Right forelimb (tissue), 1 donor: ENCODE data around the gene RUNX3.
"Not testable (repeated sequence)": the region's sequence is repeated elsewhere in the genome, so short reads cannot be mapped to it uniquely, and the experiment has no call there.

Source experiments
- DNase-seq: peaks from one replicate; pipeline ENCODE4 v3.0.0-alpha.2; 2018

Gene RUNX3

GRCh38 chr1:24900486-24900849 lies 29.6 kb downstream of the RUNX3 start:
- DNase-seq: no peak

DNA sequence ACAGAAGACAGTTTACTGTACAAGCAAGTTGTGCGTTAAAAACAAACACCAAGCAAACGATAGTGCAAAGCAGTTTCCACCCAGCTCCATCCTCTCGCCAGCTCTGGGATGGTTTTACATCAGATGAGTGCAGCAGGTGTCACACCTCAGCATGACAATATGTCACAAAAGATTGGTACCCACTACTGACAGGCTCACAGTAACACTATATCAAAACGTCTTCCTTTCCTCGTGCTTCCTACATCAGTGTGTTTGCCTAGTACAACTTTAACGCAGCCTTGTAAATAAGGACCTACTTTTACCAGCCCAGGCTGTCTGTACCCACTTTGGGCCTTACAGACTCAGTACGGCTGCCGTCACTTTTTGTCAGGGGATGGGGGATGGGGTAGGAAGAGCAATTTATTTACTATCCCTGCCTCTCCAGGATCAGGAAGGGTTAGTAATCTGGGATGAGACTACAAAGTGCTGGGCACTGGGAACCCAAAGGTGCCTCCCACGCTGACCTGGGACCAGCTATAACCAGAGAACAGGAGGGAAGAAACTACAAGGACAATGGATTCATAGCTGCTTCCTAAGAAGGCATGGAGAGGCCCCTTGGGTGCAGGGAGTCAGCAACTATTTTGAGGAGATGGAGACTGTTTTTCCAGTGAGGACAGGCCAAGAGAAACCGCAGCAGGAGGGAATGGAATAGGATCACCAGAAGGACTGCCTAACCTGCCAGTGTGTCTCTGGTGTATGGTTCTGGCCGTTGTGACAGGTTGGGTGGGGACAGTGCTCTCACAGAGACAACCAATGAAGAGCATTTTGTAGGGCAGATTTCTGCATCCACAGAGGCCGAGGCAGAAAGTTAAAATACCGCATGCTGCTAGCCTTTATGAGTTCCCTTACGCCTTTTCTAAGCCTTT lies 30.2 kb downstream of the RUNX3 start:
- no peak for DNase-seq

DNA sequence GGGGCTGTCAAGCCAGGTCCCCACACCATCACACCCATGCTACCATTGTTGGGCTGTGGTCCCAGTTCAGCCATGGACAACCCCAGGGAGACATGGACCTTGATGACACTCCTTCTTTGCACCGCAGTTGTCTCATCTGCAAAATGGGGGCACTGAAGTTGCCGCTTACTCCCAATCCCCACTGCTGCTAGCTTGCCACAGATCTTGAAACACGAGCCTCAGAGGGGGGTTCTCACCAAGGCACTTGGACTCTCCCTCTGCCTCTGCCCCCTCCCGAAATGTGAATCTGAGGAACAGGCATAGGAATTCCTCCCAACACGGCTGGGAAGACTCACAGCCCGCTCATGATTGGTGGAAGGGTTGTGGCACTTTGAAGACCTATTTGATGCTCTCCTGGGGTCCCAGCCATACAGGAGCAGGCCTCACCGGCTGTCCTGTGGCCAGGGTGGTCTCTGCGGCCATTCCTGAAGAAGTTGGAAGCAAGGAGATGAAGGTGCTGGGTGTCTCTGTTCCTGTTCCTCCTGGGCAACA lies 31.1 kb downstream of the RUNX3 start:
- DNase-seq: no peak

- DNase-seq: no peak
These were observed 31.7 kb downstream of the RUNX3 start for GRCh38 chr1:24898152-24898908.

DNA sequence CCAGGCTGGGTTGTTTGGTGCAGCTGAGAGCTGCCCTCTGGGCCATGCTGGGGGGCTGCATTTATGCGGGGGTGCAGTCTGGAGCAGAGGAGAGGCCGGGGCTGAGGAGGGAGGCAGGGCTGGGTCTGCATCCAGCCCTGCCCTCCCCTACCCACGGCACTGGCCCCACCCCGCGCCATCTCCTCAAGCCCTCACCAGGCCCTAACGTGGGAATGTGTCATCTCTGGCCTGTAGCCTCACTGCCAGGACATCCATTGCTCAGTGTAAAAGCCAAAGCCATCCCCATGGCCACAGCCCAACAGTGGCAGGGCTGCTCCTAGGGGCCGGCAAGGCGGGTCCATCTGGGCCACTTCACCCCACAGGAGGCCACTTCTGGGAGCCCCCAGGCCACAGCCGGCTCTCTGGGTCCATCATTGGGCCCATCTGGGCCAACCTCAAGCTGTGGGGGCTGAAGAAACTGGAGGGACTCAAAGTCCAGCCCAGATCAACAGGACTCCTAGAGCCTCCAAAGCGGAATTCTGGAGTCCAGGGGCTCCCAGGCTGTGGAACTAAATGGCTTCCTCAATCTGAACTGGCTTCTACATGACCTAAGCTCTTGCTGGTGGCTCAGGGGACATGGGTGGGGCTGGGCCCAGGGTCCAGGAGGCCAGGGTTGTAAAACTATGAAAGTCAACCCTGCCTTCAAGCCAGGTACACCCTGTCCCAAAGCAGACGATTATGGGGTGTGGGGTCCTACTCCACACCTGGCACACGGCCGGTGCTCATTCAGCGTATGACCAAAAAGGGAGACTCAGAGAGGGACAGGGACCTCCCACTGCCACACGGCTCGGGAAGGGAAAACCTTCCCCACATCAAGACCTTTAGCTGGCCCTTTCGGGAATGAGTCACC lies 32.6 kb downstream of the RUNX3 start:
- DNase-seq: no peak

GRCh38 chr1:24896596-24897262 lies 33.3 kb downstream of the RUNX3 start:
- DNase-seq: no peak

DNA sequence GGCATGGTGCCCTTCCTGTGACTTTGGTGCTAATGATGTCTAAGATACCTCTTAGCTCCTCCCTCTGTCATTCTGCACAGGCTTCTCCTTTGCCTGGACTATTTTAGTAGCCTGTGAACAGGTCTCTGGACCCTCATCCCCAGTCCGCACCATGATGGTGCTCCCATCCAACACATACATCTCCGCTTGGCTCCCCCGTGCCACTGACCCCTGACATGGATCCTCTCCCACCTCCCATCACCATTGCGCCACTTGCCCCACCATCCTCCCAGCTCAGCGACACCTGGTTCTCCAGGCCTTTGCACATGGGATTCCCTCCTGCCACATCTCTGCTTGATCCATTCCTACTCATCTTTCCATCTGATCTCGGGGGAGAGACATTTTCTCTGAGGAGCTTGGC lies 33.9 kb downstream of the RUNX3 start:
- DNase-seq: no peak

GRCh38 chr1:24895511-24895910 lies 34.6 kb downstream of the RUNX3 start:
- DNase-seq: no peak

DNA sequence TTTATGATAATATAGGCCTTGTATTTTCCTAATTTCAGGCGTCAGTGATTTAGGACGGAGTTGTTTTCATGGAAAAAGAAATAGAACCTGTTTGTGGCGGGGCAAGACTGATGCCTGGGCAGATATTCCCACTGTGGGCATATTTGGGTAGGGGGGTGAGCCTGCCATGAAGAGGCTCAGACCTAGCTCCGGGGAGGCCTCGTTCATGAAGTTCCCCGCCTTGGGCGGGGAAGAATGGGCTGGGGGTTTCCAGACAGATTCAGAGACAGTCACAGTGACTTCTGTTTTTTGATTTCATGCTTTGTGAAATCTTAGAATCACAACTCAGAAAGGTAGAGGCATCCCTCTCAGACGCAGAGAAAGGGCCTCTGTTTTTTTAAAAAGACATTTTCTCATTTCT lies 36.1 kb downstream of the RUNX3 start:
- no peak for DNase-seq

DNA sequence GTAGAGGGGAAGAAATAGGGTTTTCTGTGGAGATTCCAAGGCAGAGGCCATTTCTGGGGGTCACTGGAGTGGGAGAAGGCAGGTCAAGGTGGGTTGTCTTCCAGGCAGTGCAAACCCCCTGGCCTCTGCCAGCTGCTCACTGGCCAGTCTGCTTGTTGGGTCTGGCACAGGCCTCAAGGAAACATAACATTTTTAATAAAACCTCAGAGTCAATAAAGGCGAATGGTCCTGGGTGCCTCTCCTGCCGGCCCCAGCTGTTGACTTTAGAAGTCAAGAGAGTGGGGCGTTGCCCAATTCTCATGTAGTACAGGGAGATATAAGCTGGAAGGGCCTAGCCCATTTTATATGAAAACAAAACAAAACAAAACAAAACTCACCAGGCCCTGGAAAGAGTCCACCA lies 36.6 kb downstream of the RUNX3 start:
- DNase-seq: no peak

DNA sequence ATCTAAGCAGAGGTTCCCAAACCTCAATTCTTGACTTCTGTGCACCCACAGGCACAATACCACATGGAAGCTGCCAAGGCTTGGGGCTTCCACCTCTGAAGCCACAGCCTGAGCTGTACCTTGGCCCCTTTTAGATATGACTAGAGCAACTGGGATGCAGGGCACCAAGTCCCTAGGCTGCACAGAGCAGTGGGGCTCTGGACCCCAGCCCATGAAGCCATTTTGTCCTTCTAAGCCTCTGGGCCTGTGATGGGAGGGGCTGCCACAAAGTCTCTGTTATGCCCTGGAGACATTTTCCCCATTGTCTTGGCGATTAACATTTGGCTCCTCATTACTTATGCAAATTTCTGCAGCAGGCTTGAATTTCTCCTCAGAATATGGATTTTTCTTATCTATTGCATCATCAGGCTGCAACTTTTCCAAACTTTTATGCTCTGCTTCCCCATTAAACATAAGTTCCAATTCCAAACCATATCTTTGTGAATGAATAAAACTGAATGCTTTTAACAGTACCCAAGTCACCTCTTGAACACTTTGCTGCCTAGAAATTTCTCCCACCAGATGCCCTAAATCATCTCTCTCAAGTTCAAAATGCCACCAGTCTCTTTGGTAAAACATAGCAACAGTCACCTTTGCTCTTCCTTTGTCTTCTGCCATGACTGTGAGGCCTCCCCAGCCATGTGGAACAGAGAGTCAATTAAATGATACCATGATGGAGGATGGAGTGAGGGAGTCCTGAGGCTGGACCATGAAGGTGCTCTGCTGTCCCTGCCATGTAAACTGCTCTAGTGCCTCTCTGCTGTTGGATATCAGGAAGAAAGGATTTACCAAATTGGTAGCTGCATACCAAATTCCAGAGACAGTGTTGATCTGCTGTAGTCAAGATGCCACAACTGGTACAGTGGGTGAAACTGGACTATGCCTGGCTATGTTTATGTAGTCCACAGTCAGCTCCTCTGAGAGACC lies 37.6 kb downstream of the RUNX3 start:
- no peak for DNase-seq

DNA sequence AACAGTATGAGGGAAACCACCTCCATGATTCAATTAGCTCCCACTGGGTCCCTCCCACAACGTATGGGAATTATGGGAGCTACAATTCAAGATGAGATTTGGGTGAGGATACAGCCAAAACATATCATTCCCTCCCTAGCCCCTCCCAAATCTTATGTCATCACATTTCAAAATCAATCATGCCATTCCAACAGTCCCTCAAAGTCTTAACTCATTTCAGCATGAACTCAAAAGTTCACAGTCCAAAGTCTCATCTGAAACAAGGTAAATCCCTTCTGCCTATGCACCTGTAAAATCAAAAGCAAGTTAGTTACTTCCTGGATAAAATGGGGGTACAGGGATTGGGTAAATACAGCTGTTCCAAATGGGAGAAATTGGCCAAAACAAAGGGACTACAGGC lies 38.7 kb downstream of the RUNX3 start:
- DNase-seq: not testable (repeated sequence)

DNA sequence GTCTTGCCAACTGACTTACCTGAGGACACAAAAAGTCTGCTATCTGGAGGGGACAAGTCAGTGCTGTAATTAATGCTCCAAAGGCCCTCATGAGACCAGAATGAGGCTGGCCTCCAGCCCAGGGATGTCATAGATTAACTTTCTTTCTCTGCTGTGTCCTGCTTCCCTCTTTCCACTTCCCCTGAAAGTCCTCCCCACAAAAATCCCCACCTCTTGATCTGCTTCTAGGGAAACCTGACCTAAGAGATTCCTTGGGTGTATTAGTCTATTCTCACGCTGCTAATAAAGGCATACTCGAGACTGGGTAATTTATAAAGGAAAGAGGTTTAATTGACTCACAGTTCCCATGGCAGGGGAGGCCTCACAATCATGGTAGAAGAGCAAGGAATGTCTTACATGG lies 39.2 kb downstream of the RUNX3 start:
- DNase-seq: no peak

DNA sequence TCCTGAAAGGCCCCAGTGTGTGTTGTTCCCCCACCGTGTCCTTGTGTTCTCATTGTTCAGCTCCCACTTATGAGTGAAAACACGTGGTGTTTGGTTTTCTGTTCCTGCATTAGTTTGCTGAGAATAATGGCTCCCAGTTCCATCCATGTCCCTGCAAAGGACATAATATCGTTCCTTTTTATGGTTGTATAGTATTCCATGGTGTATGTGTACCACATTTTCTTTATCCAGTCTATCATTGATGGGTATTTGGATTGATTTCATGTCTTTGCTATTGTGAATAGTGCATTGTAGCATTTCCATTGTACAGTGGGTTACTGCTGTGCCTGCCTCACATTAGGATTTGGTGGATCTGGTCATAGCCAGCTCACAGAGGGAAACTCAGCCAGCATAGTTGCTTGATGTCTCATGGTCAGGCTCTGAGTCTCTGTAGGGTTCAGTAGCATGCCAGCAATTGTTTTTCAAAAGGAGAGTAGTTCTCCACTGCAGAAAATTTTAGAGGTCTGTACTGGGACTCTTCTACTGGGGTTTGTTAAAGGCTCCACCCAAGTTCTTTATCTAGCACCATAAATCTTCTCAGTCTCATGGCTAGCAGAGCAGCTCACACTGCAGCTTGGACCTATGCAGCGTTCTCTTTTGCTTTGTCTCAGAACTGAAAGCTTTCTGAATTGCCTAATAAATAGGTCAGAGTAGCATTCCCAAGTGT lies 41.0 kb downstream of the RUNX3 start:
- DNase-seq: no peak

DNA sequence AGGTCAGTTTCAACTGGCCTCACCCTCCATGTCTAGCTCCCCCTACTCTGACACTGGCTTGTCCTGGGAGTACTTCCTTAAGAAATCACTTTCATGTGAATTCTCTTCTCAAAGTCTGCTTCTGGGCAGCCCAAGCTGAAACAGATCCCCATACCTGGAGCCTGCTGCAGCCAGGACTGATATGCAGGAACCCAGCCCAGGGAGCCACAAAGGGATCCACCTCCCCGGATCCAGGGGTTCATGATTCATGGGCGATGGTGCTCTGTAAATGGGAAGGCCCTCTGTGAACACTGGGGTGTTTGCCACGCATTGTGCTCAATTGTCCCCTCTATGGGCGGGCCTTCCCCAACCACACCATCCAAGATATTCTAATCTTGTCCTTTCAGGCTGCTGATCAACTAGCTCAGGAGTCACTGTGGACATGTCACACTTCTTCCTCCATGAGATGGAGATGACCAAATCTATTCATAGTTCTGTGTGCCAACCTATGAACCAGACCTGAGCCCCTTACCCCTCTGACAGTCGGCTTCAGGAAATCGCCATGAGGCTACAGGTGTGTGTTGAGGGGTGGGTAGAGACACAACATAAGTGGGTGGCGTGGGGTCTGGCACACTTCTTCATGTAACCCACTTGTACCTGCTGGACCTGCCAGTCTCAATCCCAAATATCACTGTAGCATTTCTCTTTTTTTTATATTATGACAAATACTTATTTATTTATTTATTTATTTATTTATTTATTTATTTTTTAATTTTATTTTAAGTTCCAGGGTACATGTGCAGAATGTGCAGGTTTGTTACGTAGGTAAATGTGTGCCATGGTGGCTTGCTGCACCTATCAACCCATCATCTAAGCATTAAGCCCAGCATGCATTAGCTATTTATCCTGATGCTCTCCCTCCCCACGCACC lies 41.8 kb downstream of the RUNX3 start:
- no peak for DNase-seq

- DNase-seq: no peak
These were observed 43.8 kb downstream of the RUNX3 start for GRCh38 chr1:24886241-24886640.

- DNase-seq: no peak
These were observed 45.3 kb downstream of the RUNX3 start for GRCh38 chr1:24884751-24885150.

- no peak for DNase-seq
These were observed 49.0 kb downstream of the RUNX3 start for GRCh38 chr1:24881034-24881433.
